PC-3 (cell line): Measurements from ENCODE around the gene ANKRD60.

ENCODE experiments used
- EZH2 ChIP-seq: fragments of 300-600 bp; sonication (generic); IDR thresholded peaks from one replicate; pipeline ENCODE4 v1.6.1; 2017; ENCODE audit warnings: antibody characterized with exemption, mild to moderate bottlenecking, low read length; ENCODE audit not compliant: unreplicated experiment
- TF ChIP-seq, protein P1 (sequence below): fragments of 300-600 bp; sonication (generic); conservative IDR thresholded peaks from 2 replicates; pipeline ENCODE4 v1.5.1; 2017; ENCODE audit warnings: antibody characterized with exemption, low read depth, mild to moderate bottlenecking, low read length

DNA sequence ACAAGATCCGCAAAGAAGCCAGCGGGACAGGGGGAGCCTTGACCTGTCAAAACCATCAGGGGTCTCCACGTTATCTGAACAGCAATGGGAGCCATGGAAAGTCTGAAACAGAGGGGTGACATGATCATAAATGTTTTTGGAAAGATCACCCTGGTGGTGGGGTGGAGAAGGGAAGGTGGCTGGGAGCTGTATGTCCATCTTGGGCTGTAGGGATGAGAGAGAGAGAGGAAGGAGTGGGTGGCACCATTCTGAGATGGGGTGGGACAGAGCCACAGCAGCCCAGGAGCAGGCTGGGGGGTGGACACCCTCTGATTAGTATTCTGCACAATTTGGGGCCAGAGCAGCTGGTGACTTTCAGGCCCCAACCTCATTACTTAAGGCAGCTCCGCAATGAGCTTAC, 30.1 kb downstream of the ANKRD60 start:
- TF ChIP-seq, protein P1, sequence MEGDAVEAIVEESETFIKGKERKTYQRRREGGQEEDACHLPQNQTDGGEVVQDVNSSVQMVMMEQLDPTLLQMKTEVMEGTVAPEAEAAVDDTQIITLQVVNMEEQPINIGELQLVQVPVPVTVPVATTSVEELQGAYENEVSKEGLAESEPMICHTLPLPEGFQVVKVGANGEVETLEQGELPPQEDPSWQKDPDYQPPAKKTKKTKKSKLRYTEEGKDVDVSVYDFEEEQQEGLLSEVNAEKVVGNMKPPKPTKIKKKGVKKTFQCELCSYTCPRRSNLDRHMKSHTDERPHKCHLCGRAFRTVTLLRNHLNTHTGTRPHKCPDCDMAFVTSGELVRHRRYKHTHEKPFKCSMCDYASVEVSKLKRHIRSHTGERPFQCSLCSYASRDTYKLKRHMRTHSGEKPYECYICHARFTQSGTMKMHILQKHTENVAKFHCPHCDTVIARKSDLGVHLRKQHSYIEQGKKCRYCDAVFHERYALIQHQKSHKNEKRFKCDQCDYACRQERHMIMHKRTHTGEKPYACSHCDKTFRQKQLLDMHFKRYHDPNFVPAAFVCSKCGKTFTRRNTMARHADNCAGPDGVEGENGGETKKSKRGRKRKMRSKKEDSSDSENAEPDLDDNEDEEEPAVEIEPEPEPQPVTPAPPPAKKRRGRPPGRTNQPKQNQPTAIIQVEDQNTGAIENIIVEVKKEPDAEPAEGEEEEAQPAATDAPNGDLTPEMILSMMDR = no peak
- no peak for TF ChIP-seq EZH2
